Choroid plexus epithelial cell (primary cell): ENCODE data around the gene OIT3.
A peak's percentile ranks its signal among the peaks of the same experiment; 100 is the strongest.

ENCODE experiments used
- DNase-seq: peaks from one replicate; pipeline ENCODE4 v3.0.0-alpha.2; 2010; ENCODE audit warnings: low read depth
- H3K4me3 ChIP-seq: 2 replicates; pipeline ENCODE4 v1.5.1; 2011; ENCODE audit warnings: low read depth, mild to moderate bottlenecking, control low read depth, low read length, moderate library complexity
- CTCF ChIP-seq: conservative IDR thresholded peaks from 2 replicates; pipeline ENCODE4 v1.5.1; 2011; ENCODE audit warnings: low read depth, mild to moderate bottlenecking, control low read depth, inconsistent platforms, low read length, moderate library complexity

Gene OIT3

DNA sequence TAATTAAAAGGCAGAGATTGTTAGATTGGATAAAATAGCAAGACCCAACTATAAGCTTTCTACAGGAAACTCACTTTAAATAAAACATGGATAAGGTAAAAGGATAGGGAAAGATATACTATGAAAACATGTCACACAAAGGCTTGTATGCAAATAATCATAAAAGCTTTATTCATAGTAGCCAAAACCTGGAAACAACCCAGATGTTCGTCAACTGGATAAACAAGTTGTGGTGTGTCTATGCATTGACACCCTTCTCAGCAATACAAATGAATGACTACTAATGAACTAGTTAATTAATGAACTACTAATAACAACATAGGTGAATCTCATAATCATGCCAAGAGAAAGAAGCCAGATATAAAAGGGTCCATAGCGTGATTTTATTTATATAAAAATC, 37.7 kb upstream of the OIT3 start:
- no peak for DNase-seq
- H3K4me3 ChIP-seq = no peak overlapping the region
- TF ChIP-seq CTCF = no peak

DNA sequence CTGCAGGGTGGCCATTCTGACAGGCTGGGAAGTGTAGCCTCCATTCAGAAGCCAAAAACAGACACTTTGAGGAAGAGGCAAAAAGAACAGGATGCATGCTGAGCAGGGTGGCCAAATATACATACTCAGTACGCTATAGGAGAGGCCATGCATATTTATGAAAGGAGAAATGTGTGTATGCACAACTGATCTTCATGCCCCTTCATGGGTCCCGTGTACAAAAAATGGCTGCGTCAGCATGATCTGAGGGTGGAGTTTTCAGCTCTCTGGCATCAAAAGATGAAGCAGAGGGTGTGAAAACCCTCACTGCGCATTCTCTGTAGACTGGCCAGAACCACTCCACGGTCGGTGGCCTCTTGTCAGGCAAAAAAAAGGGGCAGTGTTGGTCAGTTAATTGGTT, 35.5 kb upstream of the OIT3 start:
- TF ChIP-seq CTCF = no peak
- DNase-seq = no peak

GRCh38 chr10:72862957-72863356, 30.6 kb upstream of the OIT3 start:
- H3K4me3 ChIP-seq = no peak overlapping the region
- DNase-seq = no peak
- TF ChIP-seq CTCF = no peak

More for the DNA sequence above, 35.5 kb upstream of the OIT3 start:
- H3K4me3 ChIP-seq = no peak overlapping the region

DNA sequence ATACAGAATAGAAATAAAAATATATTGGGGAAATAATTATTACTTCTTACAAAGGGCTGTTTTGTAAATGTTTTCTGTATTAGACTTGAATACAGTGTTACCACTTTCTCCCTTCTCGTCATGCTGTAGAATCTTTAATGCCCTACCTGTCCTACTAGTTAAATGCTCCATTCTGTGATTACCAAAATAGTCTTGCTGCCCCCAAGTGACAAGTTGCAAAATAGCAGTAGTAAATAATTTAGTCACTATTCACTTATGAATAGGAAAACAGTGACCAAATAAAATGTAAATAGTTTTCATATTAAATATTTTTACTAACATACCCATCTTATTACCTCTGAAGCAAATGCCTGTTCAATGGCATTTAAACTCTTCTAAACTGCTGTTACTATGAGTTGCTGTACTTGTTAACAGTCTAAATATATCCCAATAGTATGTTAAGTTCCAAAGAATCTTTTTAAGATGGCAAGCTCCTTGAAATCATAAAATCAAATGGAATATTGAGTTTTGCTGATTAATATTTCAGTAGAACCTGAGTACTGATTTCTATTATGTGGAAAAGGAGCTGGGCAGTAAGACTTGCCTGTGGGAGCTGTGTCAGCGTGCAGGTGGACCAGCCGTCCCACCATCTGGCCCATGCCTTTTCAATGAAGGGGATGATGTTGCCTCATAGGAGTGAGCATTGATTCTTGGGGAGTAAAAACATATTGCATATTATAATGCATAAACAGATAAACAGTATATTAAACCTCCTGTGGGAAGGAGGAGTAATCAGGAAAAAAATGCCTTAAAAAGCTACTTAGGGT, 18.1 kb upstream of the OIT3 start:
- peak; percentile 61 for DNase-seq
- no peak overlapping the region for H3K4me3 ChIP-seq
- TF ChIP-seq CTCF = peak; percentile 57

DNA sequence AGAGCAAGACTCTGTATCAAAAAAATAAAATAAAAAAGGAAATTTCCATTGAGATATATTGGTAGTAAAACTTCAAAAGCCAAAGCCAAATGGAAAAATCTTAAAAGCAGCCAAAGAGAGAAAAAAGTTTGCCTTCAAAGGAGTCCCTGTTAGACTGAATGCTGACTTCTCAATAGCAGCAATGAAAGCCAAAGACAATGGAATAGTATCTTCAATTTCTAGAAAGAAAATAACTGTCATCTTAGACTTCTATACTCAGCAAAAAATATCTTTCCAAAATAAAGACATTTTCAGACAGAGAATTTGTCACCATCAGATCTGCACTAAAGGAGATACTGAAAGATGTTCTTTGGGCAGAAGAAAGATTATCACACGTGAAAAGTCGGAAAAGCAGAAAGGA, 14.3 kb upstream of the OIT3 start:
- no peak for DNase-seq
- TF ChIP-seq CTCF = no peak
- no peak overlapping the region for H3K4me3 ChIP-seq

- no peak overlapping the region for H3K4me3 ChIP-seq
- no peak for DNase-seq
- TF ChIP-seq CTCF = no peak
Observed at GRCh38 chr10:72881291-72881690, 12.2 kb upstream of the OIT3 start.

- no peak overlapping the region for H3K4me3 ChIP-seq
- TF ChIP-seq CTCF = no peak
- no peak for DNase-seq
Observed at GRCh38 chr10:72883861-72884260, 9.7 kb upstream of the OIT3 start.
